AG08396 (cell line): ENCODE data around the gene CLEC20A.
A peak's percentile ranks its signal among the peaks of the same experiment; 100 is the strongest.

ENCODE experiments used
- DNase-seq: peaks from one replicate; pipeline ENCODE4 v3.0.0; 2012; ENCODE audit warnings: low spot score, mixed read lengths

CLEC20A gene

GRCh38 chr1:178496410-178497135, at the start of gene CLEC20A:
TSS of gene CLEC20A (minus strand) at chr1:178496964. CDS start at chr1:178496939, 25 bp downstream.
- no peak for DNase-seq

GRCh38 chr1:178544531-178544930, 47.8 kb upstream of the CLEC20A start:
- DNase-seq: no peak

GRCh38 chr1:178543290-178543607, 46.5 kb upstream of the CLEC20A start:
- no peak for DNase-seq

GRCh38 chr1:178542554-178543289, 46.0 kb upstream of the CLEC20A start:
- peak; percentile 92 for DNase-seq

- peak; percentile 55 for DNase-seq
Observed at GRCh38 chr1:178541829-178542553, 45.2 kb upstream of the CLEC20A start.

- no peak for DNase-seq
Observed at GRCh38 chr1:178541379-178541778, 44.6 kb upstream of the CLEC20A start.

GRCh38 chr1:178540646-178541045, 43.9 kb upstream of the CLEC20A start:
- DNase-seq: peak; percentile 65

- no peak for DNase-seq
Observed at GRCh38 chr1:178540204-178540603, 43.4 kb upstream of the CLEC20A start.

- no peak for DNase-seq
Observed at GRCh38 chr1:178539291-178539690, 42.5 kb upstream of the CLEC20A start.

GRCh38 chr1:178538192-178538916, 41.6 kb upstream of the CLEC20A start:
- DNase-seq: peak; percentile 51

- no peak for DNase-seq
Observed at GRCh38 chr1:178537382-178538090, 40.8 kb upstream of the CLEC20A start.

GRCh38 chr1:178536844-178537371, 40.1 kb upstream of the CLEC20A start:
- DNase-seq: peak; percentile 93

GRCh38 chr1:178536329-178536728, 39.6 kb upstream of the CLEC20A start:
- DNase-seq: no peak

- no peak for DNase-seq
Observed at GRCh38 chr1:178534137-178534868, 37.5 kb upstream of the CLEC20A start.

GRCh38 chr1:178533121-178533946, 36.6 kb upstream of the CLEC20A start:
- DNase-seq: no peak

- DNase-seq: peak; percentile 83
Observed at GRCh38 chr1:178532392-178532791, 35.6 kb upstream of the CLEC20A start.

- DNase-seq: no peak
Observed at GRCh38 chr1:178531887-178532286, 35.1 kb upstream of the CLEC20A start.

GRCh38 chr1:178530502-178530901, 33.7 kb upstream of the CLEC20A start:
- no peak for DNase-seq

- DNase-seq: peak; percentile 86
Observed at GRCh38 chr1:178530037-178530402, 33.3 kb upstream of the CLEC20A start.
